PFSK-1 (cell line): ENCODE data around the gene MRPL4.

ENCODE experiments used
- FOXP2 ChIP-seq: optimal IDR thresholded peaks from 2 replicates; pipeline ENCODE3; 2011; ENCODE audit warnings: borderline replicate concordance, control low read depth, inconsistent platforms; ENCODE audit not compliant: insufficient read depth; ENCODE audit errors: extremely low read length, extremely low read depth
- POLR2AphosphoS5 ChIP-seq: IDR thresholded peaks from 2 replicates; pipeline ENCODE4 v1.6.1; 2012; ENCODE audit warnings: low read depth, mild to moderate bottlenecking, control low read depth, low read length, moderate library complexity
- REST ChIP-seq, 2 experiments: IDR thresholded peaks; 2 replicates each; pipeline versions ENCODE4 v1.6.1 to v1.8.0; 2011 to 2012; ENCODE audit warnings: low read depth in 2 of 2, low read length in 2 of 2, control low read depth in 1 of 2, inconsistent platforms in 1 of 2, mild to moderate bottlenecking in 1 of 2, moderate library complexity in 1 of 2; ENCODE audit not compliant: insufficient read depth in 1 of 2
- SIN3A ChIP-seq: IDR thresholded peaks from 2 replicates; pipeline ENCODE4 v1.6.1; 2012; ENCODE audit warnings: mild to moderate bottlenecking, low read length, moderate library complexity, borderline replicate concordance; ENCODE audit not compliant: insufficient read depth
- TAF1 ChIP-seq: IDR thresholded peaks from 2 replicates; pipeline ENCODE4 v1.6.1; 2012; ENCODE audit warnings: low read length, control low read depth, borderline replicate concordance; ENCODE audit not compliant: insufficient read depth

Gene MRPL4

GRCh38 chr19:10279737-10280442 lies 27.9 kb downstream of the MRPL4 start:
- no peak for TF ChIP-seq REST (IDR thresholded peaks at IDR 0.05; ENCODE audit: insufficient read depth in 1 of 2, low read depth in 2 of 2, low read length in 2 of 2)
- no peak for TF ChIP-seq TAF1
- no peak for TF ChIP-seq POLR2AphosphoS5
- TF ChIP-seq SIN3A: no peak
- no peak for TF ChIP-seq FOXP2

GRCh38 chr19:10283301-10284064 lies 31.5 kb downstream of the MRPL4 start:
- TF ChIP-seq REST (IDR thresholded peaks at IDR 0.05; ENCODE audit: insufficient read depth in 1 of 2, low read depth in 2 of 2, low read length in 2 of 2) (no peak), TAF1 (no peak), FOXP2 (no peak), SIN3A (no peak), POLR2AphosphoS5 (no peak)

- TF ChIP-seq FOXP2 (no peak), POLR2AphosphoS5 (no peak), SIN3A (no peak), TAF1 (no peak)
Observed at GRCh38 chr19:10284065-10284959, 32.3 kb downstream of the MRPL4 start.

GRCh38 chr19:10284960-10285278 lies 32.9 kb downstream of the MRPL4 start:
- TF ChIP-seq TAF1 (no peak), FOXP2 (no peak), SIN3A (no peak), POLR2AphosphoS5 (no peak), REST (IDR thresholded peaks at IDR 0.05; ENCODE audit: insufficient read depth in 1 of 2, low read depth in 2 of 2, low read length in 2 of 2) (no peak)

GRCh38 chr19:10285393-10285792 lies 33.4 kb downstream of the MRPL4 start:
- no peak for TF ChIP-seq POLR2AphosphoS5
- no peak for TF ChIP-seq REST (IDR thresholded peaks at IDR 0.05; ENCODE audit: insufficient read depth in 1 of 2, low read depth in 2 of 2, low read length in 2 of 2)
- no peak for TF ChIP-seq SIN3A
- TF ChIP-seq FOXP2: no peak
- no peak for TF ChIP-seq TAF1
